Natural killer cell treated with Interleukin-12 subunit alpha and Interleukin-12 subunit beta and Interleukin-15 and Interleukin-18, amount 100 ng/mL, for 72 hours (primary cell): ENCODE results near the gene ROBO1. TPM values are rescaled to one million over a fixed set of nuclear protein-coding genes. Genes with fewer than 3 reads are reported as not detected.
"Not testable (repeated sequence)": the region's sequence is repeated elsewhere in the genome, so short reads cannot be mapped to it uniquely, and the experiment has no call there.

Source experiments
- ATAC-seq, 2 donors: fragments of 150-1000 bp; cut with Tn5 transposase in 1 of 2; sonication (Bioruptor Pico), chemical (Tn5 transposase) in 1 of 2; 2 replicates each; pipeline ENCODE4 v1.10.0; 2021
- DNase-seq: peaks from one replicate; pipeline ENCODE4 v3.0.0; 2022; ENCODE audit warnings: low spot score
- H3K27ac Mint-ChIP-seq, 2 donors: 1 replicate in 1 of 2; 2 replicates in 1 of 2; pipeline ENCODE4 v1.8.0; 2022; ENCODE audit warnings: mixed read lengths in 2 of 2, mild to moderate bottlenecking in 1 of 2, moderate library complexity in 1 of 2
- H3K27me3 Mint-ChIP-seq, 2 donors: 1 replicate in 1 of 2; 2 replicates in 1 of 2; pipeline ENCODE4 v1.8.0; 2022; ENCODE audit warnings: mixed read lengths in 2 of 2
- H3K36me3 Mint-ChIP-seq: one replicate; pipeline ENCODE4 v1.8.0; 2022; ENCODE audit warnings: mixed read lengths
- H3K4me1 Mint-ChIP-seq, 2 donors: 1 replicate in 1 of 2; 2 replicates in 1 of 2; pipeline ENCODE4 v1.8.0; 2022; ENCODE audit warnings: low read depth in 2 of 2, mixed read lengths in 2 of 2, mild to moderate bottlenecking in 1 of 2
- H3K4me3 Mint-ChIP-seq: one replicate; pipeline ENCODE4 v1.8.0; 2022; ENCODE audit warnings: mixed read lengths
- H3K9me3 Mint-ChIP-seq: 2 replicates; pipeline ENCODE4 v1.8.0; 2022; ENCODE audit warnings: mixed read lengths
- total RNA-seq, 2 donors: library from RNA; stranded (reverse); gene quantifications; one replicate each; pipeline ENCODE4 v1.2.3, GENCODE V29; 2022

ROBO1 gene
- total RNA-seq, 2 donors from 2014 or later = 0.05 TPM; not detected in 1

GRCh38 chr3:78762121-78762520, 1005.7 kb downstream of the ROBO1 start:
- H3K36me3 Mint-ChIP-seq = no peaks in the 10 kb centered on the region
- H3K4me1 Mint-ChIP-seq = no peaks in the 10 kb centered on the region
- no peak for ATAC-seq
- no peak for DNase-seq
- H3K27me3 Mint-ChIP-seq = no peaks in the 10 kb centered on the region
- no peak overlapping the region for H3K27ac Mint-ChIP-seq
- H3K4me3 Mint-ChIP-seq = no peak overlapping the region
- peaks cover 7% of the 10 kb centered on the region for H3K9me3 Mint-ChIP-seq

GRCh38 chr3:78761126-78761525, 1006.7 kb downstream of the ROBO1 start:
- H3K9me3 Mint-ChIP-seq = no peaks in the 10 kb centered on the region
- H3K36me3 Mint-ChIP-seq = no peaks in the 10 kb centered on the region
- H3K4me1 Mint-ChIP-seq = no peaks in the 10 kb centered on the region
- DNase-seq = no peak
- H3K27ac Mint-ChIP-seq = no peak overlapping the region
- no peak overlapping the region for H3K4me3 Mint-ChIP-seq
- no peak for ATAC-seq
- H3K27me3 Mint-ChIP-seq = no peaks in the 10 kb centered on the region

GRCh38 chr3:78757731-78758130, 1010.1 kb downstream of the ROBO1 start:
- no peaks in the 10 kb centered on the region for H3K27me3 Mint-ChIP-seq
- ATAC-seq = no peak
- no peak overlapping the region for H3K4me3 Mint-ChIP-seq
- no peak for DNase-seq
- H3K9me3 Mint-ChIP-seq = peaks cover 7% of the 10 kb centered on the region
- no peak overlapping the region for H3K27ac Mint-ChIP-seq
- no peaks in the 10 kb centered on the region for H3K36me3 Mint-ChIP-seq
- H3K4me1 Mint-ChIP-seq = no peaks in the 10 kb centered on the region

GRCh38 chr3:78754066-78754743, 1013.6 kb downstream of the ROBO1 start:
- Mint-ChIP-seq H3K4me3 (no peak overlapping the region), H3K27me3 (no peaks in the 10 kb centered on the region), H3K9me3 (peaks cover 7% of the 10 kb centered on the region), H3K27ac (no peak overlapping the region), H3K4me1 (no peaks in the 10 kb centered on the region), H3K36me3 (no peaks in the 10 kb centered on the region)
- no peak for ATAC-seq
- DNase-seq = no peak

GRCh38 chr3:78751266-78751665, 1016.5 kb downstream of the ROBO1 start:
- Mint-ChIP-seq H3K27ac (no peak overlapping the region), H3K27me3 (no peaks in the 10 kb centered on the region), H3K4me3 (no peak overlapping the region), H3K9me3 (peaks cover 7% of the 10 kb centered on the region), H3K36me3 (no peaks in the 10 kb centered on the region), H3K4me1 (no peaks in the 10 kb centered on the region)
- DNase-seq (no peak), ATAC-seq (no peak)

GRCh38 chr3:78750291-78750690, 1017.5 kb downstream of the ROBO1 start:
- not testable (repeated sequence) for H3K4me3 Mint-ChIP-seq, H3K4me1 Mint-ChIP-seq, H3K27ac Mint-ChIP-seq, DNase-seq, H3K36me3 Mint-ChIP-seq, ATAC-seq, H3K27me3 Mint-ChIP-seq
- peaks cover 12% of the 10 kb centered on the region for H3K9me3 Mint-ChIP-seq

- no peak overlapping the region for H3K4me3 Mint-ChIP-seq
- H3K4me1 Mint-ChIP-seq = no peaks in the 10 kb centered on the region
- H3K9me3 Mint-ChIP-seq = peaks cover 6% of the 10 kb centered on the region
These were observed 1018.7 kb downstream of the ROBO1 start for GRCh38 chr3:78749056-78749455.

GRCh38 chr3:78745847-78746246, 1022.0 kb downstream of the ROBO1 start:
- no peak for ATAC-seq
- Mint-ChIP-seq H3K27ac (no peak overlapping the region), H3K36me3 (peaks cover 11% of the 10 kb centered on the region), H3K4me3 (no peak overlapping the region), H3K9me3 (peaks cover 10% of the 10 kb centered on the region), H3K4me1 (no peaks in the 10 kb centered on the region), H3K27me3 (no peaks in the 10 kb centered on the region)
- no peak for DNase-seq

More at GRCh38 chr3:78749056-78749455, 1018.7 kb downstream of the ROBO1 start:
- ATAC-seq = no peak
- no peak overlapping the region for H3K27ac Mint-ChIP-seq
- DNase-seq = no peak
- peaks cover 6% of the 10 kb centered on the region for H3K36me3 Mint-ChIP-seq
- no peaks in the 10 kb centered on the region for H3K27me3 Mint-ChIP-seq

GRCh38 chr3:78742491-78742890, 1025.3 kb downstream of the ROBO1 start:
- H3K36me3 Mint-ChIP-seq = peaks cover 16% of the 10 kb centered on the region
- ATAC-seq (no peak), DNase-seq (no peak)
- peaks cover 15% of the 10 kb centered on the region for H3K9me3 Mint-ChIP-seq
- no peak overlapping the region for H3K4me3 Mint-ChIP-seq
- H3K27ac Mint-ChIP-seq = no peak overlapping the region
- no peaks in the 10 kb centered on the region for H3K27me3 Mint-ChIP-seq
- H3K4me1 Mint-ChIP-seq = no peaks in the 10 kb centered on the region

GRCh38 chr3:78742041-78742440, 1025.8 kb downstream of the ROBO1 start:
- ATAC-seq = no peak
- Mint-ChIP-seq H3K4me1 (no peaks in the 10 kb centered on the region), H3K27me3 (no peaks in the 10 kb centered on the region)

GRCh38 chr3:78741066-78741645, 1026.6 kb downstream of the ROBO1 start:
- no peak overlapping the region for H3K4me3 Mint-ChIP-seq
- H3K9me3 Mint-ChIP-seq = peaks cover 20% of the 10 kb centered on the region
- no peak for DNase-seq
- no peaks in the 10 kb centered on the region for H3K27me3 Mint-ChIP-seq
- ATAC-seq = no peak
- peaks cover 16% of the 10 kb centered on the region for H3K36me3 Mint-ChIP-seq
- H3K27ac Mint-ChIP-seq = no peak overlapping the region
- H3K4me1 Mint-ChIP-seq = no peaks in the 10 kb centered on the region

More at GRCh38 chr3:78742041-78742440, 1025.8 kb downstream of the ROBO1 start:
- H3K4me3 Mint-ChIP-seq = no peak overlapping the region
- H3K27ac Mint-ChIP-seq = no peak overlapping the region
- DNase-seq = no peak
- peaks cover 16% of the 10 kb centered on the region for H3K36me3 Mint-ChIP-seq
- peaks cover 18% of the 10 kb centered on the region for H3K9me3 Mint-ChIP-seq

GRCh38 chr3:78738833-78739232, 1029.0 kb downstream of the ROBO1 start:
- H3K36me3 Mint-ChIP-seq = peaks cover 10% of the 10 kb centered on the region
- ATAC-seq (no peak), DNase-seq (no peak)
- H3K4me3 Mint-ChIP-seq = no peak overlapping the region
- H3K27me3 Mint-ChIP-seq = no peaks in the 10 kb centered on the region
- H3K4me1 Mint-ChIP-seq = no peaks in the 10 kb centered on the region
- H3K27ac Mint-ChIP-seq = no peak overlapping the region
- peaks cover 14% of the 10 kb centered on the region for H3K9me3 Mint-ChIP-seq

- H3K4me3 Mint-ChIP-seq = no peak overlapping the region
- H3K27me3 Mint-ChIP-seq = no peaks in the 10 kb centered on the region
- peaks cover 10% of the 10 kb centered on the region for H3K9me3 Mint-ChIP-seq
- no peak for ATAC-seq
- peaks cover 6% of the 10 kb centered on the region for H3K36me3 Mint-ChIP-seq
- H3K4me1 Mint-ChIP-seq = no peaks in the 10 kb centered on the region
- no peak for DNase-seq
- H3K27ac Mint-ChIP-seq = no peak overlapping the region
These were observed 1029.8 kb downstream of the ROBO1 start for GRCh38 chr3:78737988-78738387.

- no peak for DNase-seq
- ATAC-seq = no peak
- peaks cover 14% of the 10 kb centered on the region for H3K9me3 Mint-ChIP-seq
- H3K36me3 Mint-ChIP-seq = peaks cover 6% of the 10 kb centered on the region
- H3K4me1 Mint-ChIP-seq = no peaks in the 10 kb centered on the region
- H3K27me3 Mint-ChIP-seq = no peaks in the 10 kb centered on the region
- no peak overlapping the region for H3K4me3 Mint-ChIP-seq
- no peak overlapping the region for H3K27ac Mint-ChIP-seq
These were observed 1030.9 kb downstream of the ROBO1 start for GRCh38 chr3:78736863-78737262.
